ENCODE data around the gene B9D2.
"Not testable (repeated sequence)": the region's sequence is repeated elsewhere in the genome, so short reads cannot be mapped to it uniquely, and the experiment has no call there.

B9D2 gene, protein sequence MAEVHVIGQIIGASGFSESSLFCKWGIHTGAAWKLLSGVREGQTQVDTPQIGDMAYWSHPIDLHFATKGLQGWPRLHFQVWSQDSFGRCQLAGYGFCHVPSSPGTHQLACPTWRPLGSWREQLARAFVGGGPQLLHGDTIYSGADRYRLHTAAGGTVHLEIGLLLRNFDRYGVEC

DNA sequence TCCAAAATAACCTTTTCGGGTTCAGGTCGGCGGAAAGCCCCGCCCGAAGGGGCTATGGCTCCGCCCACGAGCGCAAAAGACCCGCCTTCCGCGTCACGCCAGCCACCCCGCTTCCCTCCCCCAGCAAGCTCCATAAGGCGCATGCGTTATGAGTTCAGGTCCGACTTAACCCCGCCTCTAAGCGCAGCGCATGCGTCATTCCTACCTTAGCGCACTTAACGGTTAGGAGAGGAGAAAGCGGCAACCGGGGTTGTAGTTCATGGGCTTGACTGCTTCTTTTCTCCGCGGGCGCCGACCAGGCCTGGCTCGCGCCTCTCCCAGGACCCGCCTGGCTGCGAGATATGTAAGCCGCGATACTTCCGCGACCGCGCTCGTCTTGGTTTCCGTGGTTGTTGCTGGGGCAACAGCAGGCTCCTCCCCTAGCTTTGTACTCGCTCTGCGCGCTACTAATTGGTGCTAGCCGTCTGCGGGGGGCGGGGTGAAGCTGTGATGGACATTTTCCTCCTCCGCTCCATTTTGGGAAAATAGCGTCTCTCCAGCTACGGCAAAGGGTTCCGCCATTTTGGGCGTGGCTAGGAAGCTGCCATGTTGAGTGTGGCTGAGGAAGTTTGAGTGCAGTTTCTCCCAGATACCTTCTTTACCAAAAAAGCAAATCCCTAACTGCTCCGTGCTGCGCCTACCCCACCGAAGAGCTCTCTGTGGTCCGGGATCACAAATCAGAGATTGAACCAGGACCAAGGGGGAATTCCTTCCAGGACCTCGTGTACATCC is at the start of gene B9D2:
TSS of gene B9D2 (minus strand) at position 397 of the 771 bp plus-strand sequence. CDS start 630 bp downstream, outside the sequence.
- DNase-seq (ENCODE audit: low spot score), result peak; percentile 98

DNA sequence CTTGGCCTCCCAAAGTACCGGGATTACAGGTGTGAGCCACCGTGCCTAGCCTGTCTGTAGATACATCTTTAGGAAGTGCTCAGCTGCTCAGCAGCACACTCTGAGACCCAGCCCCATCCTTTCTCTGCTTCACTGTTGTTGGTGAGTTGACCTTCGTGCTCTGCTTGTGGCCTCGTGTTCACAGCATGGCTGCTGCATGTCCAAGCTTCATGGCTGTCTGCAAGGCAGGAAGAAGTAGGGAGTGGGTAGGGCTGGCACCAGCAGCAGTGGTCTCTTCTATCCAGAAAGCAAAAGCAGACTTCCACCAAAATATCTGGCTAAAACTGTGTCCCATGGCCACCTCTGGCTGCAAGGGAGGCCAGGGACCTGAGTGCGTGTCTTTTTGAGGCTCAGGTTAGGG is 49.0 kb upstream of the B9D2 start:
- DNase-seq (ENCODE audit: low spot score), result no peak

- DNase-seq (ENCODE audit: low spot score), result no peak
Observed at GRCh38 chr19:41411968-41412265, 48.0 kb upstream of the B9D2 start.

- DNase-seq (ENCODE audit: low spot score), result no peak
Observed at GRCh38 chr19:41411100-41411967, 47.4 kb upstream of the B9D2 start.

GRCh38 chr19:41410336-41411054 is 46.5 kb upstream of the B9D2 start:
- DNase-seq (ENCODE audit: low spot score), result no peak

GRCh38 chr19:41409288-41409687 is 45.3 kb upstream of the B9D2 start:
- no peak for DNase-seq (ENCODE audit: low spot score)

DNA sequence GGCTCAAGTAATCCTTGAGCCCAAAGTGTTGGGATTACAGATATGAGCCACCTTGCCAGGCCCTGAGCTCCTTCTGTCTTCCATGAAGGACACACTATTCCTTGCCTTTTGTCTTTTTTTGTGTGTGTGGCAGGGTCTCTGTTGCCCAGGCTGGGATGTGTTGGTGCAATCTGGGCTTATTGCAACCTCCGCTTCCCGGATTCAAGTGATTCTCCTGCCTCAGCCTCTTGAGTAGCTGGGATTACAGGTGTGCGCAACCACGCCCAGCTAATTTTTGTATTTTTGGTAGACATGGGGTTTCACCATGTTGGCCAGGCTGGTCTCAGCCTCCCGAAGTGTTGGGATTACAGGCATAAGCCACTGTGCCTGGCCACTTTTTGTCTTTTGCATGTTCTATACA is 44.9 kb upstream of the B9D2 start:
- DNase-seq (ENCODE audit: low spot score), result not testable (repeated sequence)

DNA sequence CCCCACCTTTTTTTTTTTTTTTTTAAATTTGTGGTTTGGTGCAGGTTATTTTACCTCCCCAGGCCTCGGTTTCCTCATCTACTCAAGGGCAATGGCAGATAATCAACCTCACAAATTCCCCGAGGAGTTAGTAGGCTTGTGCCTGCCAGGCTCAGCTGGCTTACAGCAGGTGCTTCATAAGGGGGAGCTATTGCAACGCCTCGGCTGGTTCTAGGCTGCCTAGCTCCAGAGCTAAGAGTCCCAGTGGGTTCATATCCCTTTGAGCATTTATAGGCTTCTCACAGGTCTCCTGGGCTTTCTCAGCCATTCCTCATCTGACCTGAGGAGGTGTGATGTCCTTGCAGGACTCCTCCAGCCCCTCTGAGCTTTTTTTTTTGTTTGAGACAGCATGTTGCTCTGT is 44.3 kb upstream of the B9D2 start:
- no peak for DNase-seq (ENCODE audit: low spot score)

DNA sequence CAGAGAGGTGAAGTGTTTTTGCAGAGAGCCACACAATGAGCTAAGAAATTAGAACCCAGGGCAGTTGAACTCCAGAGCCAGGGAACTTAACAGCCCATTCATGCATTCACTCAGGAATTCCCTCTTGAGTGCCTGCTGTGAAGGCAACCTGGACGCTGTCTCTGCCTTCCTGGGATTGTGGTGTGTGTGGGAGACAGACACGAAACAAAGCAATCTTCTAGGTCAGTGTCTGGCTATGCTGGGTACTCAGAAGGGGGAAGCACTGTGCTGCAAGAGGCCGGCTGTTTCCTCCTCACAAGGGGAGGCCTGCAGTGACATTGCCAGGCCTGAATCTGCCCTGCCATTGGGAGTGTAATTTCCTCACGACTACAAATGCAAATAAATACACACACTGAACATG is 43.3 kb upstream of the B9D2 start:
- no peak for DNase-seq (ENCODE audit: low spot score)

DNA sequence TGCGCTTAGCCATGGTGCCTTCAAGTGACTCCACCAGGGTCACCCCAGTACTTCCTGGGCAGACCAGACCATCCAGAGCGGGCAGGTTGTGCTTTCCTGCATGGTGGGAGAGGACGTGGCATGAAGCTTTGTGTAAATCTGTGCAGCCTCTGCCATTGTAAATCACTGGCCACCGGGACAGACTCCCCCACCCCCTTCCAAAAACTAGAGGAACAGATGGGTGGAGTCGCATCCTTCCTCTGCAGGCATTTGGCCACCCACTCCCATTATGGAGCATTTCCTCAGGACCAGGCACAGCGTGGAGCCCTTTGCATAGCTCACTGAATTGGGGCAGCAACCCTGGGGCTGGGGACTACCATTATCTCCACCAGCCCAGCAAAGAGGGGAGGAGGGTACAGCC is 41.8 kb upstream of the B9D2 start:
- DNase-seq (ENCODE audit: low spot score), result no peak

DNA sequence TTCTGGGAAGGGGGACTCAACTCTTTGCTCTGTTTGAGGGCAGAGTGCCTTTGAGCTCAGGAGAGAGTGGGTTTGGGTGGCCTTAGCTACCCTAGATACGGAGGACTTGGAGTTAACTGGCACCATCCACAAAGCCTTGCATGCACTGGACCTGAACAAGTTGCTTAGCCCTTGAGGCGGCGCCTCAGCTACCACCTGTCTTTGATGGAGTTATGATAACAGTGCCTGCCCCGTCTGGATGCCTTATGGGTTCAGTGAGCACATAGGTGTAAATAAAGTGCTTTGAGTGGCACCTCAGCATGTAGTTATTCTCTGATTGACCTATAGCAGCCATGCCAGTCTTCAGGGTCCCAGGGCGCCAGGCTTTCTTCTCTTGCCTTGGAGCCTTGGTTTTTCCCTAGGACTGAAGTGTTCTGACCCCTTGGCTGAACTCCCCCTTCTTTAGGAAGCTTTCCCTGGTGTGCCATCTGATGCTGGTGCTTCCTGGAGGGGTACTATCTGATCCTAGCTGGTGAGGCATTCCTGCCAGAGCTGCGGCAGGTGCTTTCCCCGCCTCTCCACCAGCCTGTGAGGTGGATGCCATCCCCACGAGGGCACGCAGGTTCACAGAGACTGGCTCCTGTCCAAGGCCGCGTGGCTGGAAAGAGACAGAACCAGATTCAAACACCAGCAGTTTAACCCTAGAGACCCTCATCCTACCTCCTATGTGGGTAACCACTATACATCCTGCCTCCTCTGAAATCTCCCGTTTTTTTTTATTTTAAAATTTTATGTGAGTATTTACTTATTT is 39.4 kb upstream of the B9D2 start:
- no peak for DNase-seq (ENCODE audit: low spot score)

DNA sequence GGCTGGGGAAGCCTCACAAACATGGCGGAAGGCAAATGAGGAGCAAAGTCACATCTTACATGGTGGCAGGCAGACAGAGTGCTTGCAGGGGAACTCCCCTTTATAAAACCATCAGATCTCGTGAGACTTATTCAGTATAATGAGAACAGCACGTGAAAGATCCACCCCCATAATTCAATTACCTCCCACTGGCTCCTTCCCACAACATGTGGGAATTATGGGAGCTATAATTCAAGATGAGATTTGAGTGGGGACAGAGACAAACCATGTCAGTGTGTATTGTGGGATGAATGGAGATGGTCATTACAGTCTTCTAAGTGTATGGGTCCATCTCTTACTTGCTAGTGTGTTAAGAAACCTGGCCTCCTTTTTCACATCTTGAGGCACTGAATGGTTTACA is 38.1 kb upstream of the B9D2 start:
- no peak for DNase-seq (ENCODE audit: low spot score)

- DNase-seq (ENCODE audit: low spot score), result no peak
Observed at GRCh38 chr19:41401483-41401882, 37.5 kb upstream of the B9D2 start.

GRCh38 chr19:41399525-41399924 is 35.6 kb upstream of the B9D2 start:
- no peak for DNase-seq (ENCODE audit: low spot score)

- DNase-seq (ENCODE audit: low spot score), result no peak
Observed at GRCh38 chr19:41399091-41399490, 35.1 kb upstream of the B9D2 start.

- no peak for DNase-seq (ENCODE audit: low spot score)
Observed at GRCh38 chr19:41398598-41398997, 34.6 kb upstream of the B9D2 start.

DNA sequence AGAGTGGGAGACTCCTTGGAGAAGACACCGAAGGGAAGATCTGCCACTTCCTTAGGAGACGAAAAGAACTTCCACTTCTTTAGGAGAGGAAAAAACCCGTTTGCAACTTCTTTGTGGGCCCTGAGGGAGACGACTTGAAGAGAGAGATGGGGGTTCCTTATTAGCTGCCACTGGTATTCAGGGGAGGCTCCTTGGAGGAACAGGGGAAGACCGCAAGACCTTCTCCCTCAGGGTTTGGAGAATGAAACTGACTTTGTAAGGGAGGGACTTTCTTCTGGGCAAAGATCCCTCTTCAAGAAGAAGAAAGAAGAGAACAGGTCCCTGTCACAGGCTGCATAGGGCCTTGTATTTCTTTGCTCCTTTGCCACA is 34.1 kb upstream of the B9D2 start:
- no peak for DNase-seq (ENCODE audit: low spot score)

DNA sequence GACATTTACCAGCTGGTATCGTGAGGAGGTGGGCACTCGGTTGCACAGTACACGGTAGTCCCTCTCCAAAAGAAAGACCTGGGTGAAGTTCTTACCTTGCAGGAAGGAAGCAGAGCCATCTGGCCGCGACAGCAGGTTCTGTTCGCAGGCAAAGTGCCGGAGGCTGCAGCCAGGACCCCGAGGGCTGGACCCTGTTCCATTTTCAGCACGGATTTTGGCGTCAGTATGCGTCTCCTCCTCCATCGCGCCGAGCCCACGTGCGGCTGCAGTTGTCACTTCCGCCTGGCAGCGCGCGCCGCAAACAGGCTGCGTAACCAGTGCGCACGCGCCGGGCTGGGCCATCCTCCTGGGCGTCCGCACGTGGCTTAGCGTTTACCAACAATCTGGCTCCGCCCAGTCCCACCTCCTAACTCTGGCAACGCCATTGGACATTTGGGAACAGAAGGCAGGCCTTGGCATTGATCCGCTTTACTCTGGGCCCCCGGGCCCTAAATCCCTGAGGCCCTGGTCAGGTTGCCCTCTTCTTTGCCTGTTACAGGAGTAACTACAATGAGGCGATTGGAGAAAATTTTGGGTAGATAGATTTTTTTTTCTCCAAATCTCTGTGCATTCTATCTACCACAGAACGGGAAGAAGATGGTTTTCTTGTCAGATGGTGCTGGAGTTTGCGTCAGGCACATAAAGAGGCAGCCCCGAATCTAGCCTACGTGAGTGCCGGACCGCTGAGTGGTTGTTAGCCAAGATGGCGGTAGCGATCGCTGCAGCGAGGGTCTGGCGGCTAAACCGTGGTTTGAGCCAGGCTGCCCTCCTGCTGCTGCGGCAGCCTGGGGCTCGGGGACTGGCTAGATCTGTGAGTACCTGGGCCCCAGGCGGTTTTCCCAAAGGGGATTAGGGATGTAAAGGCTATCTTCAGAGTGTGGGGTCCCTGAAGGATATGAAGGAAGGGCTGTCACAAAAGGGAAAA is 33.4 kb upstream of the B9D2 start, which contains the start of the genes BCKDHA and EXOSC5:
TSS of gene BCKDHA (plus strand) at position 733 of the 964 bp plus-strand sequence. CDS start at position 743, 10 bp downstream.
TSS of gene EXOSC5 (minus strand) at position 274 of the 964 bp plus-strand sequence. CDS start at position 243, 31 bp downstream.
- peak; percentile 99 for DNase-seq (ENCODE audit: low spot score)

DNA sequence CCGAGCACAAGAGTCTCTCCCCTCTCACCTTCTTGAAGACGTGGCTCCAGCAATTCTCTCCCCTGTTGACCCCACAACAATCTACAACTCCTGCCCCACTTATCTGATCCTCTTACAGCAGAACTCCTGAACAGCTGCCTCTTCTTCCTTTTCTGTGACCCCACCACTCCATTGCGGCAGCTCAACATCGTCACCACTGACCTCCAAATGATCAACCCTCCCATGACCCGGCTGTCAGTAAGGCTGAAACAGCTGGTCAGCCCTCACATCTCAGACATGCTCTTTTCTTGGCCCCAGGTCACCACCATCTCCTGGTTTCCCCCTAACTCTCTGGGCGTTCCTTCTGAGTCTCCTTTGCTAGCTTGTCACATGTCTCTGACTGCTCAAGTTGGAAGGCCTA is 31.4 kb upstream of the B9D2 start:
- DNase-seq (ENCODE audit: low spot score), result no peak

GRCh38 chr19:41392775-41393174 is 28.8 kb upstream of the B9D2 start:
- no peak for DNase-seq (ENCODE audit: low spot score)
